Right renal pelvis (tissue), 4 donors: ENCODE data around the gene OR2V1. TPM values are rescaled to one million over a fixed set of nuclear protein-coding genes. Genes with fewer than 3 reads are reported as not detected.

ENCODE experiments used
- DNase-seq, 4 donors: peaks; one replicate each; pipeline ENCODE4 v3.0.0-alpha.2; 2013; ENCODE audit warnings: low read depth in 4 of 4, low spot score in 3 of 4, missing footprints in 1 of 4
- polyA plus RNA-seq, 4 donors: library from polyadenylated mRNA; unstranded; fragments of 120-200 nt; gene quantifications; one replicate each; pipeline ENCODE4 v1.2.1, GENCODE V29; 2013; ENCODE audit not compliant: insufficient read length in 4 of 4

The OR2V1 gene
- polyA plus RNA-seq, 4 donors: 0.03 TPM; not detected in 3

- DNase-seq: no peak
These were observed 46.3 kb downstream of the OR2V1 start for GRCh38 chr5:181084621-181085195.

DNA sequence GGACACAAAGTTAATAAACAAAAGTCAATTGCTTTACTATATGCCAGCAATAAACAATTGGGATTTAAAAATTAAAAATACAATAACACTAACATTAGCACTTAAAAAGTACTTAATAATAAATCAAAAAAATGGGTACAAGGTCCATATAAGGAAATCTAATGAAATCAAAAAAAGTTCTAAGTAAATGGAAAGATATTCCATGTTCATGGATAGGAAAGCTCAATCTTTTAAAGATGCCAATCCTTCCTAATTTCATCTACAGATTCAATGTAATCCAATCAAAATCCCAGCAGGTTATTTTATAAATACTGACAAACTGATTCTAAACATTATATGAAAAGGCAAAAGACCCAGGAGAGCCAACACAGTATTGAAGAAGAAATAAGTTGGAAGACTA lies 49.0 kb downstream of the OR2V1 start:
- no peak for DNase-seq

DNA sequence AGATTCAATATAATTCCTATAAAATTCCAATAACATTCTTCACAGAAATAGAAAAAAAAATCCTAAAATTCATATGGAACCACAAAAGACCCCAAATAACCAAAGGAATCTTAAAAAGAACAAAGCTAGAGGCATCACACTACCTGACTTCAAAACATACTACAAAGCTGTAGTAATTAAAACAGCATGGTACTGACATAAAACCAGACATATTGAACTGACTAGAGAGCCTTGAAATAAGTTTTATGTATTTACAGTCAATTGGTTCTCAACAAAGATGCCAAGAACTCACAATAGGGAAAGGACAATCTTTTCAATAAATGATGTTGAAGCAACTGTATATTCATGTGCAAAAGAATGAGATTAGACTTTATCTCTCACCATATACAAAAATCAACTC lies 54.0 kb downstream of the OR2V1 start:
- no peak for DNase-seq

Other genes with a start within 250 kb of the OR2V1 start
- under 1 TPM; 0.24 to 0.71 (median 0.57) TPM for gene BTNL8, start 232.0 kb downstream of the OR2V1 start, polyA plus RNA-seq
- under 1 TPM in 3 of 4 donors, not detected in 1; 0.09 to 0.12 (median 0.10) TPM for gene BTNL3, start 142.3 kb downstream of the OR2V1 start, polyA plus RNA-seq
- 10 to 100 TPM in 1 of 4 donors, 1 to 10 TPM in 3; 7.0 to 12.1 (median 8.0) TPM for gene BTNL9, start 90.9 kb downstream of the OR2V1 start, polyA plus RNA-seq
- under 1 TPM in 1 of 4 donors, not detected in 3; 0.01 TPM for gene OR2V2, start 16.4 kb upstream of the OR2V1 start, polyA plus RNA-seq
- gene TRIM7, start 74.0 kb upstream of the OR2V1 start, polyA plus RNA-seq: under 1 TPM in 3 of 4 donors, not detected in 1; 0.09 to 0.29 (median 0.18) TPM
- 10 to 100 TPM; 32.1 to 36.3 (median 32.9) TPM for gene TRIM41, start 92.1 kb upstream of the OR2V1 start, polyA plus RNA-seq
- gene RACK1, start 112.7 kb upstream of the OR2V1 start, polyA plus RNA-seq: 1,000 to 10,000 TPM; 2,414 to 2,717 (median 2,483) TPM
- gene TRIM52, start 130.0 kb upstream of the OR2V1 start, polyA plus RNA-seq: 10 to 100 TPM; 20.6 to 33.1 (median 25.3) TPM
- under 1 TPM in 1 of 4 donors, not detected in 3; 0.06 TPM for gene OR4F3, start 236.1 kb upstream of the OR2V1 start, polyA plus RNA-seq